ENCODE measurements around the gene CDC42SE1.
"Not testable (repeated sequence)": the region's sequence is repeated elsewhere in the genome, so short reads cannot be mapped to it uniquely, and the experiment has no call there.

The CDC42SE1 gene

GRCh38 chr1:151059109-151060006, at the start of gene CDC42SE1:
CDC42SE1 (minus strand) TSS chr1:151059622; CDS start chr1:151055730, 3,892 bp downstream.
- DNase-seq (ENCODE audit: low read depth in 2 of 2): peak; percentile 66 to 72

GRCh38 chr1:151108331-151108730, 48.9 kb upstream of the CDC42SE1 start:
- no peak for DNase-seq (ENCODE audit: low read depth in 2 of 2)

GRCh38 chr1:151106894-151107293, 47.5 kb upstream of the CDC42SE1 start:
- no peak for DNase-seq (ENCODE audit: low read depth in 2 of 2)

GRCh38 chr1:151104630-151105029, 45.2 kb upstream of the CDC42SE1 start:
- no peak for DNase-seq (ENCODE audit: low read depth in 2 of 2)

GRCh38 chr1:151098126-151098525, 38.7 kb upstream of the CDC42SE1 start:
- DNase-seq (ENCODE audit: low read depth in 2 of 2): no peak

GRCh38 chr1:151097426-151097825, 38.0 kb upstream of the CDC42SE1 start:
- DNase-seq (ENCODE audit: low read depth in 2 of 2): not testable (repeated sequence)

GRCh38 chr1:151085953-151086559, 26.6 kb upstream of the CDC42SE1 start:
- DNase-seq (ENCODE audit: low read depth in 2 of 2): no peak

- DNase-seq (ENCODE audit: low read depth in 2 of 2): no peak
These were observed 12.8 kb upstream of the CDC42SE1 start for GRCh38 chr1:151072224-151072623.

- DNase-seq (ENCODE audit: low read depth in 2 of 2): peak; percentile 67 to 68
These were observed 11.3 kb upstream of the CDC42SE1 start, which contains the start of gene GABPB2 for GRCh38 chr1:151070474-151071276. GABPB2 (plus strand) TSS chr1:151070761; CDS start chr1:151088190, 17,429 bp downstream.

- no peak for DNase-seq (ENCODE audit: low read depth in 2 of 2)
These were observed 9.7 kb upstream of the CDC42SE1 start for GRCh38 chr1:151069103-151069486.

GRCh38 chr1:151067185-151067584, 7.8 kb upstream of the CDC42SE1 start:
- no peak for DNase-seq (ENCODE audit: low read depth in 2 of 2)

GRCh38 chr1:151065089-151065645, 5.7 kb upstream of the CDC42SE1 start:
- no peak for DNase-seq (ENCODE audit: low read depth in 2 of 2)

GRCh38 chr1:151062741-151063371, 3.4 kb upstream of the CDC42SE1 start:
- DNase-seq (ENCODE audit: low read depth in 2 of 2): no peak

- no peak for DNase-seq (ENCODE audit: low read depth in 2 of 2)
These were observed 2.3 kb upstream of the CDC42SE1 start for GRCh38 chr1:151061704-151062103.

GRCh38 chr1:151060657-151061421, 1.4 kb upstream of the CDC42SE1 start:
- no peak for DNase-seq (ENCODE audit: low read depth in 2 of 2)

- DNase-seq (ENCODE audit: low read depth in 2 of 2): no peak
These were observed 710 bp upstream of the CDC42SE1 start, which contains the start of gene MLLT11 for GRCh38 chr1:151060007-151060656. MLLT11 (plus strand) TSS chr1:151060397; CDS start chr1:151067225, 6,828 bp downstream.

GRCh38 chr1:151058692-151059091, 730 bp downstream of the CDC42SE1 start:
- no peak for DNase-seq (ENCODE audit: low read depth in 2 of 2)

- DNase-seq (ENCODE audit: low read depth in 2 of 2): no peak
These were observed 3.3 kb downstream of the CDC42SE1 start for GRCh38 chr1:151056149-151056548.

GRCh38 chr1:151055581-151055980, 3.8 kb downstream of the CDC42SE1 start:
- DNase-seq (ENCODE audit: low read depth in 2 of 2): no peak
